ENCODE results near the gene DGKI. TPM values are rescaled to one million over a fixed set of nuclear protein-coding genes. Genes with fewer than 3 reads are reported as not detected.

Gene DGKI
- total and polyA plus RNA-seq, 9 of the 15 experiments (the other 6 are each of a cell fraction or from before 2014, with no cell fraction given): 0.11 to 0.54 (median 0.15) TPM; not detected in 5

GRCh38 chr7:137337902-137338301, 508.9 kb downstream of the DGKI start:
- no peaks in the 10 kb centered on the region for H4K20me1 ChIP-seq (replicated peaks; ENCODE audit: control insufficient read depth, insufficient read depth, low read length)
- intact Hi-C loops (cut with micrococcal nuclease): no loop called here
- in situ Hi-C loops (cut with MboI): no loop called here
- no peak overlapping the region for H3K4me3 ChIP-seq
- H3K9me3 ChIP-seq (replicated peaks; ENCODE audit: control insufficient read depth, insufficient read depth, low read depth, low read length): 0 out of 2 replicates have a peak, but pooled peaks cover 2% of the 10 kb centered on the region
- ChIA-PET POLR2A (no interaction called here), CTCF (ENCODE audit: low intra/inter-chr PET ratio) (no interaction called here)
- no peak overlapping the region for H3K9ac ChIP-seq (ENCODE audit: insufficient read depth in 1 of 2, low read depth in 2 of 2, low read length in 2 of 2)
- H3K9me1 ChIP-seq (ENCODE audit: control insufficient read depth, insufficient read depth, low read length): no peaks in the 10 kb centered on the region
- DNase-seq (ENCODE audit: extremely low read depth in 1 of 4, low spot score in 3 of 4) (peak in 1 of 4 experiments; percentile 6), ATAC-seq (no peak), FAIRE-seq (no peak)
- H3K4me2 ChIP-seq (ENCODE audit: insufficient read depth, low read length): no peak overlapping the region
- no peaks in the 10 kb centered on the region for H3K36me3 ChIP-seq (ENCODE audit: control insufficient read depth, insufficient read depth, low read length)
- no peaks in the 10 kb centered on the region for H3K27me3 ChIP-seq (ENCODE audit: control insufficient read depth in 2 of 2, insufficient read depth in 2 of 2, low read length in 2 of 2)
- H3K4me1 ChIP-seq (replicated peaks in 1 of 2; ENCODE audit: control insufficient read depth in 2 of 2, insufficient read depth in 2 of 2, low read length in 2 of 2): no peaks in the 10 kb centered on the region
- H3K27ac ChIP-seq (ENCODE audit: extremely low read depth, low read depth, low read length): no peak overlapping the region
- no TSS peak for BruUV-seq (replicated peaks)
- no peak overlapping the region for H2AFZ ChIP-seq (ENCODE audit: low read depth, low read length)
- no peaks in the 10 kb centered on the region for H3K79me2 ChIP-seq (ENCODE audit: control insufficient read depth, insufficient read depth, low read length)
- WGBS (ENCODE audit: insufficient coverage, low coverage, missing lambda C conversion rate): 0% methylated on average over 2 of the region's 2 CpGs
- no peak for TF ChIP-seq ZNF57 (CRISPR knock-in tag; IDR thresholded peaks at IDR 0.05)
- no peak for TF ChIP-seq FIP1L1 (IDR thresholded peaks at IDR 0.05; ENCODE audit: low read depth, low read length, poor library complexity, severe bottlenecking)
- TF ChIP-seq RBBP5 (IDR thresholded peaks at IDR 0.05; ENCODE audit: borderline replicate concordance, insufficient read depth, low read length, poor library complexity, severe bottlenecking): no peak
- TF ChIP-seq ZNF780A (CRISPR knock-in tag; IDR thresholded peaks at IDR 0.05): no peak
- no peak for TF ChIP-seq TAF7 (tag; IDR thresholded peaks at IDR 0.05)
- TF ChIP-seq CBX2 (IDR thresholded peaks at IDR 0.05; ENCODE audit: insufficient read depth, low read length, poor library complexity, severe bottlenecking): no peak
- TF ChIP-seq RFX7 (CRISPR knock-in tag; IDR thresholded peaks at IDR 0.05): no peak
- no peak for TF ChIP-seq PML (IDR thresholded peaks at IDR 0.05; ENCODE audit: low read length)
- no peak for TF ChIP-seq E2F6 (IDR thresholded peaks at IDR 0.05; ENCODE audit: borderline replicate concordance in 1 of 2, extremely low read depth in 1 of 2, insufficient read depth in 1 of 2, insufficient read length in 1 of 2, low read depth in 1 of 2, low read length in 1 of 2, poor library complexity in 1 of 2, severe bottlenecking in 1 of 2)
- TF ChIP-seq MTA1 (IDR thresholded peaks at IDR 0.05; ENCODE audit: borderline replicate concordance): no peak
- TF ChIP-seq, protein P1, sequence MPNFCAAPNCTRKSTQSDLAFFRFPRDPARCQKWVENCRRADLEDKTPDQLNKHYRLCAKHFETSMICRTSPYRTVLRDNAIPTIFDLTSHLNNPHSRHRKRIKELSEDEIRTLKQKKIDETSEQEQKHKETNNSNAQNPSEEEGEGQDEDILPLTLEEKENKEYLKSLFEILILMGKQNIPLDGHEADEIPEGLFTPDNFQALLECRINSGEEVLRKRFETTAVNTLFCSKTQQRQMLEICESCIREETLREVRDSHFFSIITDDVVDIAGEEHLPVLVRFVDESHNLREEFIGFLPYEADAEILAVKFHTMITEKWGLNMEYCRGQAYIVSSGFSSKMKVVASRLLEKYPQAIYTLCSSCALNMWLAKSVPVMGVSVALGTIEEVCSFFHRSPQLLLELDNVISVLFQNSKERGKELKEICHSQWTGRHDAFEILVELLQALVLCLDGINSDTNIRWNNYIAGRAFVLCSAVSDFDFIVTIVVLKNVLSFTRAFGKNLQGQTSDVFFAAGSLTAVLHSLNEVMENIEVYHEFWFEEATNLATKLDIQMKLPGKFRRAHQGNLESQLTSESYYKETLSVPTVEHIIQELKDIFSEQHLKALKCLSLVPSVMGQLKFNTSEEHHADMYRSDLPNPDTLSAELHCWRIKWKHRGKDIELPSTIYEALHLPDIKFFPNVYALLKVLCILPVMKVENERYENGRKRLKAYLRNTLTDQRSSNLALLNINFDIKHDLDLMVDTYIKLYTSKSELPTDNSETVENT (CRISPR knock-in tag; IDR thresholded peaks at IDR 0.05): no peak
- TF ChIP-seq, protein P2, sequence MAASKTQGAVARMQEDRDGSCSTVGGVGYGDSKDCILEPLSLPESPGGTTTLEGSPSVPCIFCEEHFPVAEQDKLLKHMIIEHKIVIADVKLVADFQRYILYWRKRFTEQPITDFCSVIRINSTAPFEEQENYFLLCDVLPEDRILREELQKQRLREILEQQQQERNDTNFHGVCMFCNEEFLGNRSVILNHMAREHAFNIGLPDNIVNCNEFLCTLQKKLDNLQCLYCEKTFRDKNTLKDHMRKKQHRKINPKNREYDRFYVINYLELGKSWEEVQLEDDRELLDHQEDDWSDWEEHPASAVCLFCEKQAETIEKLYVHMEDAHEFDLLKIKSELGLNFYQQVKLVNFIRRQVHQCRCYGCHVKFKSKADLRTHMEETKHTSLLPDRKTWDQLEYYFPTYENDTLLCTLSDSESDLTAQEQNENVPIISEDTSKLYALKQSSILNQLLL (CRISPR knock-in tag; IDR thresholded peaks at IDR 0.05; ENCODE audit: borderline replicate concordance): no peak
- no peak for TF ChIP-seq MAZ (CRISPR knock-in tag; conservative IDR thresholded peaks at IDR 0.05 in 1 of 2, IDR thresholded peaks at IDR 0.05 in 1 of 2)
- TF ChIP-seq CREM (IDR thresholded peaks at IDR 0.05; ENCODE audit: low read depth): no peak
- TF ChIP-seq HDAC2 (IDR thresholded peaks at IDR 0.05): no peak
- no peak for TF ChIP-seq RAD21 (CRISPR knock-in tag; conservative IDR thresholded peaks at IDR 0.05 in 1 of 2, IDR thresholded peaks at IDR 0.05 in 1 of 2)
- no peak for TF ChIP-seq PHF20 (IDR thresholded peaks at IDR 0.05; ENCODE audit: partially characterized antibody)
